ENCODE measurements around the gene DDX24.
A peak's percentile ranks its signal among the peaks of the same experiment; 100 is the strongest.

DDX24 gene

DNA sequence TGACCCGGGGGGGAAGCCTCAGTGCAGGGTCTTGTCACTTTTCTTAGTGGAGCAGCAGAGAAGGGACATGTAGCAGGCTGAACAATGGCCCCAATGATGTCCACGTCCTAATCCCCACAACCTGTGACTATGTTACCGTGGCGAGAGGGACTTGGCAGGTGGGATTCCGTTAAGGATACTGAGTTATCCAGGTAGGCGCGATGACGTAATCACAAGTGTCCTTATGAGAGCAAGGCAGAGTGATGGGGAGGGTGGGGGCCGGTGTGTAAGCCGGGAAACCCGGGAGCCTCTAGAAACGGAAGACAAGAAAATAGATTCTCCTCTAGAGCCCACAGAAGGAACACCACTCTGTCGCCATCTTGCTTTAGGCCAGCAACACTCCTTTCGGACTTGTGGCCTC, 50.4 kb downstream of the DDX24 start:
- in situ Hi-C loops (cut with HindIII; ENCODE audit: low sequenced_read_pairs): no loop called here
- H3K4me3 ChIP-seq (ENCODE audit: low read depth, low read length): no peak overlapping the region
- TF ChIP-seq, protein P1, sequence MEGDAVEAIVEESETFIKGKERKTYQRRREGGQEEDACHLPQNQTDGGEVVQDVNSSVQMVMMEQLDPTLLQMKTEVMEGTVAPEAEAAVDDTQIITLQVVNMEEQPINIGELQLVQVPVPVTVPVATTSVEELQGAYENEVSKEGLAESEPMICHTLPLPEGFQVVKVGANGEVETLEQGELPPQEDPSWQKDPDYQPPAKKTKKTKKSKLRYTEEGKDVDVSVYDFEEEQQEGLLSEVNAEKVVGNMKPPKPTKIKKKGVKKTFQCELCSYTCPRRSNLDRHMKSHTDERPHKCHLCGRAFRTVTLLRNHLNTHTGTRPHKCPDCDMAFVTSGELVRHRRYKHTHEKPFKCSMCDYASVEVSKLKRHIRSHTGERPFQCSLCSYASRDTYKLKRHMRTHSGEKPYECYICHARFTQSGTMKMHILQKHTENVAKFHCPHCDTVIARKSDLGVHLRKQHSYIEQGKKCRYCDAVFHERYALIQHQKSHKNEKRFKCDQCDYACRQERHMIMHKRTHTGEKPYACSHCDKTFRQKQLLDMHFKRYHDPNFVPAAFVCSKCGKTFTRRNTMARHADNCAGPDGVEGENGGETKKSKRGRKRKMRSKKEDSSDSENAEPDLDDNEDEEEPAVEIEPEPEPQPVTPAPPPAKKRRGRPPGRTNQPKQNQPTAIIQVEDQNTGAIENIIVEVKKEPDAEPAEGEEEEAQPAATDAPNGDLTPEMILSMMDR (IDR thresholded peaks at IDR 0.05; ENCODE audit: low read depth, low read length): no peak
- DNase-seq (ENCODE audit: low read depth, low spot score): no peak

DNA sequence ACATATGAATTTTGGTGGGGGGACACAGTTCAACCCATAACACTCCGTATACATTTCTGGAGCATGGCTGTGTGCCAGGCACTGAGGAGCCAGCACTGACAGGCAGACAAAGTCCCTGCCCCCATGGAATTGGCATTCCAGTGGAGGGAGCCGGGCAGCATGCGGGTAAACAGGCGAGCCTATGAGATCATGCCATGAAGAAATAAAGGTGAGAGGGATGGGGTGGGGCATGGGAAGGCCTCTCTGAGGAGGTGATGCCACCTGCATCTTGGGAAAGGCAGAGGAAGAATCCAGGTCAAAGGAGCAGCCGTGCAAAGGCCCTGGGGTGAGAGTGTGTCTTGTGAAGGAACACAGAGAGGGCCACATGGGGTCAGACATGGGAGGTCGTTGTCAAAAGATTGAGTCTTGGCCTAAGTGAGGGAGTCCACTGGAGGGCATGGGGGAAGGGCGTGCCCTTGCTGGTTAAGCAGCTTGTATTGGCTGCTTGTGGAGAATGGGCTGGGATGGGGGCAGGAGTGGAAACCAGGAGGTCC, 51.3 kb downstream of the DDX24 start:
- no peak for DNase-seq (ENCODE audit: low read depth, low spot score)
- TF ChIP-seq, protein P1 (IDR thresholded peaks at IDR 0.05; ENCODE audit: low read depth, low read length): no peak
- in situ Hi-C loops (cut with HindIII; ENCODE audit: low sequenced_read_pairs): no loop called here
- H3K4me3 ChIP-seq (ENCODE audit: low read depth, low read length): no peak overlapping the region

DNA sequence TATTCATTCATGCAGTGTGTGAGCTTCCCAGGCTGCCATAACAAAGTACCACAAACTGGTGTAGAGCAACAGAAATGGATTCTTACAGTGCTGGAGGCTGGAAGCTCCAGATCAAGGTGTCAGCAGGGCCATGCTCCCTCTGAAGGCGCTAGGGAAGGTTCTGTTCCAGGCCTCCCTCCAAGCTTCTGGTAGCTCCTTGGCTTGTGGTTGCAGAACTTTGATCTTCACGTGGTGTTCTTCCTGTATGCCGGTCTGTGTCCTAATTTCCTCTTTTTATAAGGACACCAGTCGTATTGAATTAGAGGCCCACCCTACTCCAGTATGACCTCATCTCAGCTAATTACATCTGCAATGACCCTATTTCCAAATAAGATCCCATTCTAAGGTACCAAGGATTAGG, 51.7 kb downstream of the DDX24 start:
- H3K4me3 ChIP-seq (ENCODE audit: low read depth, low read length): no peak overlapping the region
- in situ Hi-C loops (cut with HindIII; ENCODE audit: low sequenced_read_pairs): no loop called here
- TF ChIP-seq, protein P1 (IDR thresholded peaks at IDR 0.05; ENCODE audit: low read depth, low read length): no peak
- DNase-seq (ENCODE audit: low read depth, low spot score): no peak

DNA sequence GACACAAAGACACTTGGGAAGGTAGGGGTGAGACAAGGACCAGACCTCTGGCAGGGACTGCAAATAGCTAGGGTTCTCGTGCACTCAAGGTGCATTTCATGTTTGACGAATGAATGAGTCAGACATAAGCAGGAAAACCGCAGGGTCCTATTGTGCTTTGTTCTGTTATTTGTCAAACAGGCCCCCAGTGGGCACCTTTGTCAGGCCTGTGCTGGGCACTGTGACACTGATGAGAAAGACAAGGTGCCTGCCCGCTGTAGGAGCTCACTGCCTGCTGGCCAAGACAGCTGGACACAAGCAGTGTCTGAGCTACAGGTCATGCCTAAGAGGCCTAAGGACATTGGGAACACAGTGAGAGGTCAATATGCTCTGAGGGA, 52.6 kb downstream of the DDX24 start:
- peak; percentile 19 for DNase-seq (ENCODE audit: low read depth, low spot score)
- no peak overlapping the region for H3K4me3 ChIP-seq (ENCODE audit: low read depth, low read length)
- in situ Hi-C loops (cut with HindIII; ENCODE audit: low sequenced_read_pairs): no loop called here
- TF ChIP-seq, protein P1 (IDR thresholded peaks at IDR 0.05; ENCODE audit: low read depth, low read length): no peak

GRCh38 chr14:94027566-94028449, 53.2 kb downstream of the DDX24 start:
- DNase-seq (ENCODE audit: low read depth, low spot score): no peak
- no peak overlapping the region for H3K4me3 ChIP-seq (ENCODE audit: low read depth, low read length)
- in situ Hi-C loops (cut with HindIII; ENCODE audit: low sequenced_read_pairs): no loop called here
- TF ChIP-seq, protein P1 (IDR thresholded peaks at IDR 0.05; ENCODE audit: low read depth, low read length): no peak

DNA sequence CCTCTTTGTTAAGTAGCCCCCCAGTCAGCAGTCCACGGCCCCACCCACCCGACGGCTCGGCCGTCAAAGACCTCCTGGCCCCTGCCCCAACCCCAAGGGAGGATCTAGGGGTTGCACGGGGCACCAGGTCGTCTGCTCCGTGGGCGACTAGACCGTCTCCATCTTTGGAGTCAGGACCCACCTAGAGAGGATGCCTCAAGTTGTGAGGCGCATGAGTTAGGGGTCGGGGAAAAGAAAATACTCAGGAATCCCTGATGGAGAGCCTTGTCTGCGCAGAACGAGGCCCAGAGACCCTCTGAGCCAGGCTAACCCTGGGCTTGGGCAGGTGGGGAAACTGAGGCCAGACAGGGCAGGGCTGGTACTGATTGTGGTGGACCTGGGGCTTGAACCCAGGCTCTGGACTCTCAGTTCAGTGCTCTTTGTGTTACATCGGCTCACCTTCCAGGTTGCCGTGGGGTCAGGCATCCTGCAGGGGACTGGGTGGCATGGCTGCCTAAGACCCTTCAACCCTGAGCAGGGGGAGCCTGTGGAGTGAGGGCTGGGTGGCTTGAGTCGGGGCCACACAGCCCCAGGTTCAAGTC, 54.0 kb downstream of the DDX24 start:
- peak overlapping the region; percentile 48 for H3K4me3 ChIP-seq (ENCODE audit: low read depth, low read length)
- in situ Hi-C loops (cut with HindIII; ENCODE audit: low sequenced_read_pairs): no loop called here
- no peak for DNase-seq (ENCODE audit: low read depth, low spot score)

More for the DNA sequence above, 54.0 kb downstream of the DDX24 start:
- TF ChIP-seq, protein P1 (IDR thresholded peaks at IDR 0.05; ENCODE audit: low read depth, low read length): no peak
